DOHH2 (cell line): ENCODE measurements around the gene SAG.

ENCODE experiments used
- CTCF ChIP-seq: fragments of 200-600 bp; sonication (generic); IDR thresholded peaks from one replicate; pipeline ENCODE4 v1.5.1; 2014; ENCODE audit warnings: antibody characterized with exemption, mild to moderate bottlenecking, low read depth, low read length; ENCODE audit not compliant: poor library complexity, severe bottlenecking
- EZH2phosphoT487 ChIP-seq: fragments of 200-600 bp; sonication (generic); IDR thresholded peaks from 2 replicates; pipeline ENCODE4 v1.6.1; 2017; ENCODE audit warnings: borderline replicate concordance, mild to moderate bottlenecking, antibody characterized with exemption, low read length, moderate library complexity, mixed read lengths

- TF ChIP-seq CTCF (no peak), EZH2phosphoT487 (no peak)
Measured at GRCh38 chr2:233264667-233265066, 42.9 kb upstream of the SAG start.
